B cell (primary cell): Measurements from ENCODE around the gene SMIM22. TPM values are rescaled to one million over a fixed set of nuclear protein-coding genes. Genes with fewer than 3 reads are reported as not detected.
A peak's percentile ranks its signal among the peaks of the same experiment; 100 is the strongest.

Source experiments
- ATAC-seq: fragments of 200-7000 bp; cut with Tn5 transposase; one replicate; pipeline ENCODE4 v1.10.0; 2021; ENCODE audit warnings: low read depth, mild to moderate bottlenecking, moderate number of reproducible peaks, moderate library complexity
- CTCF ChIA-PET: fragments of 350-600 bp; sonication (Branson Sonifier 250); formaldehyde crosslinking; loops from one replicate; lab custom pipeline; 2021; ENCODE audit warnings: antibody characterized with exemption, inconsistent platforms; lab: Charles Lee
- POLR2A ChIA-PET: fragments of 350-600 bp; sonication (Branson Sonifier 250); formaldehyde crosslinking; loops from one replicate; lab custom pipeline; 2021; ENCODE audit warnings: antibody characterized with exemption; lab: Charles Lee
- DNase-seq: peaks from one replicate; pipeline ENCODE4 v3.0.0; 2013
- H2AFZ ChIP-seq: 2 replicates; pipeline ENCODE4 v1.6.1; 2012; ENCODE audit warnings: mild to moderate bottlenecking, low read depth, low read length; ENCODE audit not compliant: insufficient read depth, poor library complexity, severe bottlenecking
- H3K27ac ChIP-seq, 2 donors: 1 replicate in 1 of 2; 2 replicates in 1 of 2; pipeline ENCODE4 v1.5.1; 2012 to 2013; ENCODE audit warnings: low read length in 2 of 2, mild to moderate bottlenecking in 2 of 2, moderate library complexity in 1 of 2
- H3K27me3 ChIP-seq, 4 experiments: fragments of 200-600 bp in 1 of 4; sonication (generic) in 1 of 4; replicated peaks in 1 of 4; 1 replicate in 2 of 4; 2 replicates in 2 of 4; pipeline versions ENCODE4 v1.6.1 to v1.7.0; 2013 to 2016; ENCODE audit warnings: low read length in 3 of 4, mild to moderate bottlenecking in 2 of 4, mixed read lengths in 1 of 4, moderate library complexity in 1 of 4; ENCODE audit not compliant: insufficient read depth in 4 of 4, control insufficient read depth in 3 of 4; ENCODE audit errors: control extremely low read depth in 1 of 4
- H3K36me3 ChIP-seq, 2 experiments: replicated peaks in 1 of 2; 1 replicate in 1 of 2; 2 replicates in 1 of 2; pipeline versions ENCODE4 v1.6.1 to v1.7.1; 2013; ENCODE audit warnings: low read length in 1 of 2; ENCODE audit not compliant: insufficient read depth in 2 of 2, control insufficient read depth in 1 of 2; ENCODE audit errors: control extremely low read depth in 1 of 2, extremely low read depth in 1 of 2
- H3K4me1 ChIP-seq, 2 donors: fragments of 200-600 bp in 1 of 2; sonication (generic) in 1 of 2; 1 replicate in 1 of 2; 2 replicates in 1 of 2; pipeline versions ENCODE4 v1.5.1 to v1.6.1; 2013 to 2017; ENCODE audit warnings: low read length in 2 of 2; ENCODE audit not compliant: control insufficient read depth in 2 of 2, insufficient read depth in 2 of 2
- H3K4me2 ChIP-seq: replicated peaks from 2 replicates; pipeline ENCODE3; 2012; ENCODE audit warnings: mild to moderate bottlenecking, low read depth, low read length; ENCODE audit not compliant: poor library complexity, severe bottlenecking
- H3K4me3 ChIP-seq, 5 experiments: fragments of 200-600 bp in 1 of 5; sonication (generic) in 1 of 5; 1 replicate in 3 of 5; 2 replicates in 2 of 5; pipeline versions ENCODE4 v1.5.1 to v1.7.0; 2011 to 2016; ENCODE audit warnings: low read length in 4 of 5, mild to moderate bottlenecking in 4 of 5, low read depth in 2 of 5, control low read depth in 1 of 5, moderate library complexity in 1 of 5; ENCODE audit not compliant: insufficient read depth in 1 of 5; ENCODE audit errors: control extremely low read depth in 1 of 5, extremely low read depth in 1 of 5
- H3K79me2 ChIP-seq: fragments of 200-600 bp; sonication (generic); one replicate; pipeline ENCODE4 v1.6.0; 2016; ENCODE audit warnings: low read length; ENCODE audit not compliant: control insufficient read depth, insufficient read depth
- H3K9ac ChIP-seq: fragments of 200-600 bp; sonication (generic); 2 replicates; pipeline ENCODE4 v1.6.1; 2017; ENCODE audit warnings: mild to moderate bottlenecking, low read length, moderate library complexity
- H3K9me3 ChIP-seq, 3 donors: one replicate each; pipeline versions ENCODE4 v1.6.1 to v1.7.1; 2013; ENCODE audit warnings: low read length in 2 of 3; ENCODE audit not compliant: control insufficient read depth in 2 of 3, insufficient read depth in 1 of 3; ENCODE audit errors: control extremely low read depth in 1 of 3
- H4K20me1 ChIP-seq: 2 replicates; pipeline ENCODE4 v1.6.0; 2012; ENCODE audit warnings: mild to moderate bottlenecking, low read length; ENCODE audit not compliant: insufficient read depth, control insufficient read depth, poor library complexity, severe bottlenecking
- H3K27ac Mint-ChIP-seq: one replicate; pipeline ENCODE4 v1.8.0; 2021; ENCODE audit warnings: mixed read lengths
- H3K27me3 Mint-ChIP-seq: one replicate; pipeline ENCODE4 v1.8.0; 2021; ENCODE audit warnings: mixed read lengths
- H3K4me1 Mint-ChIP-seq: one replicate; pipeline ENCODE4 v1.8.0; 2021; ENCODE audit warnings: mixed read lengths
- H3K4me3 Mint-ChIP-seq: one replicate; pipeline ENCODE4 v1.8.0; 2021; ENCODE audit warnings: mixed read lengths
- H3K9me3 Mint-ChIP-seq: one replicate; pipeline ENCODE4 v1.8.0; 2022; ENCODE audit warnings: mixed read lengths; ENCODE audit not compliant: insufficient read depth
- EZH2 ChIP-seq: IDR thresholded peaks from 2 replicates; pipeline ENCODE4 v1.6.1; 2012; ENCODE audit warnings: borderline replicate concordance, low read depth, mild to moderate bottlenecking, moderate library complexity, low read length; ENCODE audit not compliant: insufficient read depth, poor library complexity, severe bottlenecking
- WGBS: methylation state at CpG from one replicate; pipeline ENCODE4 v1.1.5; 2013; ENCODE audit warnings: missing lambda C conversion rate; ENCODE audit not compliant: insufficient coverage; 5-methylcytosine and 5-hydroxymethylcytosine counted together
- intact Hi-C: fragments of 100-400 bp; cut with micrococcal nuclease; formaldehyde crosslinking; loops from one replicate; pipeline ENCODE4 v1.10.0; 2022
- polyA plus RNA-seq: library from polyadenylated mRNA; depleted of rRNA; stranded (reverse); fragments of >200 nt; gene quantifications from 2 replicates; pipeline ENCODE4 v1.2.3, GENCODE V29; 2012
- total RNA-seq, 2 donors: library from RNA; stranded (reverse); fragments of 120-200 nt in 1 of 2; gene quantifications; 1 replicate in 1 of 2; 2 replicates in 1 of 2; pipeline versions ENCODE4 v1.2.3 to v1.2.4, GENCODE V29; 2013 to 2022
- TF ChIP-seq, protein P1 (sequence below): fragments of 200-600 bp; IDR thresholded peaks from one replicate; pipeline ENCODE4 v1.8.0; 2022; ENCODE audit warnings: antibody characterized with exemption, mild to moderate bottlenecking

Gene SMIM22
- total and polyA plus RNA-seq, 2 donors (not counting 1 experiment from before 2014, with no cell fraction given): not detected

DNA sequence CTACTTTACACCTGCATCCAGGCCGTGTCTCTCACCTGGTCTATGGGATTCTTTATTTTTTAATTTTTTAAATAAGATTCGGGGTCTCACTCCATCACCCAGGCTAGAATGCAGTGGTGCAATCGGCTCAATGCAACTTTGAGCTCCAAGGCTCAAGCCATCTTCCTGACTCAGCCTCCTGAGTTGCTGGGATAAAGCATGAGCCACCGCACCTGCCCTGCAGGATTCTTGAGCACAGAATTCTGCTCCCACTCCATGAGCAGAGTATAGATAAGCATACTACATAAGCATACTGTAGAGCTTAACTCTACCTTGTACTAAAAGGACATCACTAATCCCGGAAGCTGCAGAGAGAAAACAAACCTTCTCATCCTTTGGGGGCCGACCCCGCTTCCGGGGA lies 36.4 kb downstream of the SMIM22 start:
- H3K4me1 ChIP-seq: peaks cover 16 to 23% of the 10 kb centered on the region in 2 donors

DNA sequence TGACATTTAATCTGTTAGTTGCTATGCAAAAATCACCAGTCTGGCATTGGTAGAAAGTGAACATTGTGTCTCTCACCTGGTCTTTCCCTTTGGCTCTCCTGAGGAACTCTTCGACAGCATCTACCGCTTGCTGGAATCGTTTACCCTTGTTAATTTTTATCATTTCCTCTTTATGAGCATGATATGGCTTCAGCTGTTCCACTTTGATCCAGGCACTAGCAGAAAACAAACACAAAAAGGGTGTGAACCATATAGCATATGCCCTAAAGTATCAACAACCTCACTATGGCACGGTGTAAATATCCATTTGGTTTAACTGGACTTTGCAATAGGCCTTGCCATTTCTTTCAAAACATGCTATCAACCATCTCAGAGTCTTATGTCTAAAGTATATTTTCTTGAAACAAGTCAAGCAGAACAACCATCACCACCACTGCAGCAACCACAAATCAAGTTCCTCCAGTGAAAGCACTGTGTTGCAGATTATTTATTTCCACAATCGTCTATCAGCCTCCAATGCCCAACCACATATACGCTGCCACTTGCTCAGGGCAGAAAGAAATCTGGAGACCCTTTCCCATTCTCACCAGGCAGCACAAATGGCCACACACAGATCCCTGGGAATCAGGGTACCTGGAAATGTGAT lies 37.7 kb downstream of the SMIM22 start:
- H3K9me3 ChIP-seq: no peaks in the 10 kb centered on the region
- H3K4me3 Mint-ChIP-seq: peak overlapping the region; percentile 30
- no peaks in the 10 kb centered on the region for H3K27me3 Mint-ChIP-seq
- peak overlapping the region; percentile 54 for H3K27ac Mint-ChIP-seq
- peak overlapping the region; percentile 33 for H3K4me2 ChIP-seq
- peaks cover 50% of the 10 kb centered on the region for H3K79me2 ChIP-seq
- no peak overlapping the region for H3K4me3 ChIP-seq
- ChIA-PET CTCF (no interaction called here), POLR2A (no interaction called here)
- no peak overlapping the region for H2AFZ ChIP-seq
- TF ChIP-seq, protein P1, sequence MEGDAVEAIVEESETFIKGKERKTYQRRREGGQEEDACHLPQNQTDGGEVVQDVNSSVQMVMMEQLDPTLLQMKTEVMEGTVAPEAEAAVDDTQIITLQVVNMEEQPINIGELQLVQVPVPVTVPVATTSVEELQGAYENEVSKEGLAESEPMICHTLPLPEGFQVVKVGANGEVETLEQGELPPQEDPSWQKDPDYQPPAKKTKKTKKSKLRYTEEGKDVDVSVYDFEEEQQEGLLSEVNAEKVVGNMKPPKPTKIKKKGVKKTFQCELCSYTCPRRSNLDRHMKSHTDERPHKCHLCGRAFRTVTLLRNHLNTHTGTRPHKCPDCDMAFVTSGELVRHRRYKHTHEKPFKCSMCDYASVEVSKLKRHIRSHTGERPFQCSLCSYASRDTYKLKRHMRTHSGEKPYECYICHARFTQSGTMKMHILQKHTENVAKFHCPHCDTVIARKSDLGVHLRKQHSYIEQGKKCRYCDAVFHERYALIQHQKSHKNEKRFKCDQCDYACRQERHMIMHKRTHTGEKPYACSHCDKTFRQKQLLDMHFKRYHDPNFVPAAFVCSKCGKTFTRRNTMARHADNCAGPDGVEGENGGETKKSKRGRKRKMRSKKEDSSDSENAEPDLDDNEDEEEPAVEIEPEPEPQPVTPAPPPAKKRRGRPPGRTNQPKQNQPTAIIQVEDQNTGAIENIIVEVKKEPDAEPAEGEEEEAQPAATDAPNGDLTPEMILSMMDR: no peak
- no peak for TF ChIP-seq EZH2
- no peak for ATAC-seq
- H3K9me3 Mint-ChIP-seq: no peaks in the 10 kb centered on the region
- H3K4me1 ChIP-seq: peaks cover 16 to 23% of the 10 kb centered on the region in 2 donors
- DNase-seq: peak; percentile 30
- peaks cover 11 to 59% of the 10 kb centered on the region in 2 experiments for H3K36me3 ChIP-seq
- peaks cover 20% of the 10 kb centered on the region for H3K4me1 Mint-ChIP-seq
- WGBS: 32% methylated on average over 3 of the region's 6 CpGs
- intact Hi-C loops: no loop called here
- H4K20me1 ChIP-seq: peaks cover 50% of the 10 kb centered on the region
- H3K27ac ChIP-seq: peak overlapping the region in 1 of 2 donors; percentile 62
- H3K9ac ChIP-seq: no peak overlapping the region
- no peaks in the 10 kb centered on the region for H3K27me3 ChIP-seq

More for the DNA sequence above, 36.4 kb downstream of the SMIM22 start:
- Histone ChIP-seq H3K36me3 (peaks cover 13 to 59% of the 10 kb centered on the region in 2 experiments), H3K27me3 (no peaks in the 10 kb centered on the region), H3K4me2 (no peak overlapping the region), H3K4me3 (no peak overlapping the region), H3K9ac (no peak overlapping the region), H2AFZ (no peak overlapping the region), H3K27ac (no peak overlapping the region), H4K20me1 (peaks cover 55% of the 10 kb centered on the region), H3K79me2 (peaks cover 56% of the 10 kb centered on the region), H3K9me3 (no peaks in the 10 kb centered on the region)
- ChIA-PET CTCF (no interaction called here), POLR2A (no interaction called here)
- DNase-seq (no peak), ATAC-seq (no peak)
- no peaks in the 10 kb centered on the region for H3K27me3 Mint-ChIP-seq
- intact Hi-C loops: no loop called here
- no peak overlapping the region for H3K27ac Mint-ChIP-seq
- no peak for TF ChIP-seq EZH2
- TF ChIP-seq, protein P1: no peak
- no peak overlapping the region for H3K4me3 Mint-ChIP-seq
- peaks cover 20% of the 10 kb centered on the region for H3K4me1 Mint-ChIP-seq
- WGBS: 100% methylated on average over 6 of the region's 8 CpGs
- no peaks in the 10 kb centered on the region for H3K9me3 Mint-ChIP-seq
